Caco-2 (cell line): ENCODE measurements around the gene INHBB. TPM values are rescaled to one million over a fixed set of nuclear protein-coding genes. Genes with fewer than 3 reads are reported as not detected.

ENCODE experiments used
- BruUV-seq: library from RNA; stranded (reverse); fragments of 400-500 nt; replicated peaks from 2 replicates; lab custom pipeline; 2021; lab: Mats Ljungman, UMichigan
- CTCF ChIA-PET: fragments of 300-600 bp; sonication (Branson Sonifier 250); formaldehyde crosslinking; loops from one replicate; lab custom pipeline; 2022; ENCODE audit warnings: antibody characterized with exemption; lab: Charles Lee
- POLR2A ChIA-PET: fragments of 300-600 bp; sonication (Branson Sonifier 250); formaldehyde crosslinking; loops from one replicate; lab custom pipeline; 2022; ENCODE audit warnings: antibody characterized with exemption; lab: Charles Lee
- DNase-seq, 2 experiments: peaks; one replicate each; pipeline versions ENCODE4 v3.0.0 to v3.0.0-alpha.2; 2020 to 2022
- H3K27me3 ChIP-seq: replicated peaks from 2 replicates; pipeline ENCODE4 v1.6.0; 2011; ENCODE audit warnings: low read length; ENCODE audit not compliant: control insufficient read depth, insufficient read depth
- H3K36me3 ChIP-seq: 2 replicates; pipeline ENCODE4 v1.5.1; 2011; ENCODE audit warnings: low read length; ENCODE audit not compliant: control insufficient read depth, insufficient read depth
- H3K4me1 ChIP-seq: fragments of 250-450 bp; sonication (Bioruptor Pico); 2 replicates; pipeline ENCODE4 v1.5.1; 2020; ENCODE audit warnings: mild to moderate bottlenecking
- H3K4me3 ChIP-seq: 2 replicates; pipeline ENCODE4 v1.5.1; 2011; ENCODE audit warnings: low read depth, mild to moderate bottlenecking, control low read depth, low read length
- H3K9me3 ChIP-seq: fragments of 250-450 bp; sonication (Bioruptor Pico); 2 replicates; pipeline ENCODE4 v1.5.1; 2020; ENCODE audit warnings: mild to moderate bottlenecking, moderate library complexity
- H3K27ac Mint-ChIP-seq: one replicate; pipeline ENCODE4 v1.8.0; 2022; ENCODE audit warnings: mixed read lengths; ENCODE audit not compliant: unreplicated experiment
- H3K27me3 Mint-ChIP-seq: one replicate; pipeline ENCODE4 v1.8.0; 2022; ENCODE audit warnings: mixed read lengths; ENCODE audit not compliant: insufficient read depth, unreplicated experiment
- H3K36me3 Mint-ChIP-seq: one replicate; pipeline ENCODE4 v1.8.0; 2022; ENCODE audit warnings: mild to moderate bottlenecking, mixed read lengths; ENCODE audit not compliant: insufficient read depth, unreplicated experiment
- H3K4me1 Mint-ChIP-seq: one replicate; pipeline ENCODE4 v1.8.0; 2022; ENCODE audit warnings: low read depth, mixed read lengths; ENCODE audit not compliant: unreplicated experiment
- H3K4me3 Mint-ChIP-seq: one replicate; pipeline ENCODE4 v1.8.0; 2022; ENCODE audit warnings: mild to moderate bottlenecking, moderate library complexity, mixed read lengths; ENCODE audit not compliant: unreplicated experiment
- H3K9me3 Mint-ChIP-seq: one replicate; pipeline ENCODE4 v1.8.0; 2022; ENCODE audit warnings: mixed read lengths; ENCODE audit not compliant: unreplicated experiment
- CTCF ChIP-seq, 2 experiments: fragments of 200-600 bp in 1 of 2; IDR thresholded peaks; 1 replicate in 1 of 2; 2 replicates in 1 of 2; pipeline versions ENCODE4 v1.5.1 to v1.8.0; 2011 to 2022; ENCODE audit warnings: antibody characterized with exemption in 1 of 2, control low read depth in 1 of 2, inconsistent platforms in 1 of 2, low read depth in 1 of 2, low read length in 1 of 2, mild to moderate bottlenecking in 1 of 2, moderate library complexity in 1 of 2; ENCODE audit not compliant: insufficient read depth in 1 of 2, severe bottlenecking in 1 of 2, unreplicated experiment in 1 of 2
- intact Hi-C: fragments of 100-400 bp; cut with micrococcal nuclease; formaldehyde crosslinking; loops from one replicate; pipeline ENCODE4 v1.10.0; 2022; ENCODE audit not compliant: unreplicated experiment
- total RNA-seq: library from RNA; stranded (reverse); gene quantifications from 2 replicates; pipeline ENCODE4 v1.2.3, GENCODE V29; 2022

The INHBB gene
- total RNA-seq, 1 experiment from 2014 or later, result 28.9 TPM

- intact Hi-C loops, result loop anchor here (1.0 to 2.0 kb wide), 6 partner anchors 60 to 367 kb away; partner anchors contain the start of gene TMEM185B
- Mint-ChIP-seq H3K27me3 (no peaks in the 10 kb centered on the region), H3K27ac (no peak overlapping the region), H3K4me3 (peak overlapping the region; percentile 73), H3K4me1 (no peaks in the 10 kb centered on the region), H3K9me3 (no peaks in the 10 kb centered on the region), H3K36me3 (peaks cover 6% of the 10 kb centered on the region)
- Histone ChIP-seq H3K9me3 (no peaks in the 10 kb centered on the region), H3K36me3 (no peaks in the 10 kb centered on the region), H3K4me3 (peak overlapping the region; percentile 18), H3K4me1 (no peaks in the 10 kb centered on the region), H3K27me3 (no peaks in the 10 kb centered on the region)
- POLR2A ChIA-PET, result interaction anchor here (1.1 kb wide), 1 partner anchor 90 kb away, joined by 9 read pairs; the partner anchor contains the start of gene TMEM185B
- CTCF ChIA-PET, result interaction anchor here (0.5 to 2.7 kb wide), 37 partner anchors 9 to 693 kb away, joined by 3 to 36 read pairs (median 4); partner anchors contain the start of genes INHBB, RALB and TMEM185B
- TF ChIP-seq CTCF (IDR thresholded peaks at IDR 0.05; ENCODE audit: insufficient read depth in 1 of 2, low read depth in 1 of 2, low read length in 1 of 2, severe bottlenecking in 1 of 2, unreplicated experiment in 1 of 2), result peak; percentile 92 to 94
- peak; percentile 79 to 84 for DNase-seq
- BruUV-seq, result no TSS peak
Observed at GRCh38 chr2:120312860-120313694, 32.9 kb upstream of the INHBB start.

- peaks cover 6% of the 10 kb centered on the region for H3K36me3 Mint-ChIP-seq
- H3K4me1 Mint-ChIP-seq, result peaks cover 3% of the 10 kb centered on the region
- H3K36me3 ChIP-seq, result no peaks in the 10 kb centered on the region
- no peaks in the 10 kb centered on the region for H3K9me3 ChIP-seq
- TF ChIP-seq CTCF (IDR thresholded peaks at IDR 0.05; ENCODE audit: insufficient read depth in 1 of 2, low read depth in 1 of 2, low read length in 1 of 2, severe bottlenecking in 1 of 2, unreplicated experiment in 1 of 2), result no peak
- no peaks in the 10 kb centered on the region for H3K27me3 ChIP-seq
- DNase-seq, result peak in 1 of 2 experiments; percentile 24
- POLR2A ChIA-PET, result interaction anchor here (1.1 kb wide), 1 partner anchor 91 kb away, joined by 9 read pairs; the partner anchor contains the start of gene TMEM185B
- H3K27ac Mint-ChIP-seq, result no peak overlapping the region
- intact Hi-C loops, result loop anchor here (1.0 to 2.0 kb wide), 6 partner anchors 61 to 366 kb away; partner anchors contain the start of gene TMEM185B
- H3K4me3 Mint-ChIP-seq, result peak overlapping the region; percentile 73
- no peaks in the 10 kb centered on the region for H3K27me3 Mint-ChIP-seq
- BruUV-seq, result no TSS peak
- H3K4me1 ChIP-seq, result no peaks in the 10 kb centered on the region
- CTCF ChIA-PET, result interaction anchor here (0.6 to 2.7 kb wide), 34 partner anchors 9 to 635 kb away, joined by 3 to 36 read pairs (median 5); partner anchors contain the start of genes INHBB, RALB and TMEM185B
- H3K9me3 Mint-ChIP-seq, result no peaks in the 10 kb centered on the region
- H3K4me3 ChIP-seq, result peak overlapping the region; percentile 18
Observed at GRCh38 chr2:120313695-120314615, 32.0 kb upstream of the INHBB start.
